ENCODE measurements around the gene PRKCB.

Gene PRKCB

DNA sequence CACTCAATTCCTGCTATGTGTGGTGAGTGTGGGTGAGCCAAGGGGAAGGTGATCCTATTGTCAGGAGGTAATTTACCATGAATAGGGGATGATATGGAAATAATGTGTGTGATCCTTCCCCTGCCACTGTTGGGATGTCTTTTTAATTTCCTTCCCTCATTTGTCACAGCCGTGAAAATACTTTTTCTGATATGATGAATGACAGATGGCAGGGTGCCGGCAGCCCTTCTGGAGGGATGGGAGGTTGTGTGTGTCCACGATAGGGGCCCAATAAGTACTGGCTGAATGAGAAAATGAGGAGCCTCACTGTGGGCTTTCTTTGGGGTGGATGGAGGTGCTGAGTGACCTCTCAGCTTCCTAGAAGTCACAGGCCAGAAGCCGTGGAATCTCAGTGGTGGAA is 109.5 kb downstream of the PRKCB start:
- DNase-seq = no peak

DNA sequence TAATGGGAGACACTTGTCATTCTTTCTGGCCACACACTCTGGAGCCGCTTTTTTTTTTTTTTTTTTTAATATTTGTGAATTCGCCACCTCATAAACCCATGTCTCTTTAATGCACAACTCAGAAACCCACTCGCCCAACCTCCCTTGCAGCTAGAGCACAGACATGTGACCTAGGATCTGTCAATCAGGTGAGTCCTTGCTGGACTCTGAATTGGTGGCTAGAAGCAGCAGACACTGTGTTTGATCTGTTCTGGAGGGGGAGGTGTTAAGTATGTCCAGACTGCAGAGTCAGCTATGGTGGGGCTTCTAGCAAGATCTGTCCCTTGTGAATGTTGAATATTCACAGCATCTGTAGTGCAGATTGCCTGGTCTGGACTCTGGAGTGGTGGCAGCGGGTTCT is 112.1 kb downstream of the PRKCB start:
- peak; percentile 24 for DNase-seq

GRCh38 chr16:23948949-23949411 is 113.2 kb downstream of the PRKCB start:
- DNase-seq = no peak

- DNase-seq = no peak
Measured at GRCh38 chr16:23949630-23950290, 114.0 kb downstream of the PRKCB start.

GRCh38 chr16:23950291-23950894 is 114.6 kb downstream of the PRKCB start:
- DNase-seq = no peak

DNA sequence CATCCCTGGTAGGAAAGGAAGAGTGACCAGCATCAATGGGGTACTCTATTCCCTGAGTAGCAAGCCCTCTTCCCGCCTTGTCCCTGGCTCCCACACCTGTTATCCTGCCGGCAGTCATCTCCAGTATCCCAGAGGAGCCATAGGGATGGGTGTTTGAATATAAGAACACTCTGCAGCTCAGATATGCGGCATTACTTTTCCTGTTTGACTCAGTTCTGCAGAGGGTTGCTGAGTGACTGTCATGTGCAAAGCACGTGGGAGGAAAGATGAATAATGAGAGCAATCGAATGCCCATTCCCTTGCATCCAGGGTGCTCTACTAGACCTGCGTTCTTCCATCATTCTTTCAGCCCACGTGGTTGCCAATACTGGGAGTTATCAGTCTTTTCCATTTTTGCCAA is 115.1 kb downstream of the PRKCB start:
- DNase-seq = no peak

- peak; percentile 17 for DNase-seq
Measured at GRCh38 chr16:23952128-23952970, 116.6 kb downstream of the PRKCB start.

GRCh38 chr16:23952971-23953300 is 117.2 kb downstream of the PRKCB start:
- no peak for DNase-seq

GRCh38 chr16:23953476-23953875 is 117.7 kb downstream of the PRKCB start:
- DNase-seq = no peak

DNA sequence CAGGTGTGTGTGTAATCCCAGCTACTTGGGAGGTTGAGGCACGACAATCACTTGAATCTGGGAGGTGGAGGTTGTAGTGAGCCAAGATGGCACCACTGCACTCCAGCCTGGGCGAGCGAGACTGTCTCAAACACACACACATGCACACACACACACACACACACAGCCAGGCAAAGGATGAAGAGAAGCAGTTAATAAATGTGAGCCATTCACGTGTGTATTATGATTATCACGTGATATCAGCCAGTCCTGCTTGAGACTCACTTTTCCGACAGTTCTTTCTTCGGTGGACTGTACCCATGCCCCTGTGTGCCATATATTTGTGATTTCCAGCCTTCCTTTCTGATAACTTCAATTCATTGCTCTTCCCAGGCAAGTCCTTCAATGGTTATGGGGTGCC is 119.3 kb downstream of the PRKCB start:
- DNase-seq = no peak

GRCh38 chr16:23957287-23957686 is 121.5 kb downstream of the PRKCB start:
- DNase-seq = no peak

GRCh38 chr16:23959072-23959751 is 123.4 kb downstream of the PRKCB start:
- DNase-seq = no peak

DNA sequence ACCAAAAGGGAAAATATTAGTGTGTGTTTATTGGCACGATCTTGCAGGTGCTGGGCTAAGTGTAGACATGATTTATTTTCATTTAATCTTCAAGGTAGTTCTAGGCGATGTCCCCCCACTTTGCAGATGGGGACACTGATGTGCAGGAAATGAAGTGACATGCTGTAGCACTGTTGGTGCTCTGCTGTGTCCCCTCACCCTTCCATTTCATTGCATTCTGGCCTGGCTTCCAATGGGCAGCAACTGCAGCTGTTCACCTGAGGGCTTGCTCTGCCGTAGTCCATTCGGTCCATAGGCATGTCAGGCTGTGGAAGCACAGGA is 123.9 kb downstream of the PRKCB start:
- no peak for DNase-seq

GRCh38 chr16:23960081-23960885 is 124.5 kb downstream of the PRKCB start:
- no peak for DNase-seq

DNA sequence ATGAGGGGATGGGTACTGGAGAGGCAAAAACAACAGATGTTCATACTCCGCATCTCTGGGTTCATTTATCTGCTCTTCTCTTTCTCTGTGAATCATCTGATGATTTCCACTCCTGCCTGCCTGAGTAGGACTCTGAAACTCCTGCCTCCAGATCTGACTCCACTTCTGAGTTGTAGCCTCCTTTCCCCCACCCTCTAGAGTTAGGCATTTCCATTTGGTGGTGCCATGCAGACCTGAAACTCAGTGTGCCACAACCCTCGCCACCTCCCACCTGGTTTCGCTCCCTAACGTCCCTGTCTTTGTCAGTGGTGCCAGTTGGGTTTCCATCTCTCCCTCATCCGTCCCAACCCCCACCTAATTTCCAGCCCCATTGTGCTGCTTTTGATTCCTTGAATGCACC is 126.2 kb downstream of the PRKCB start:
- DNase-seq = no peak

GRCh38 chr16:23964136-23964535 is 128.4 kb downstream of the PRKCB start:
- no peak for DNase-seq

DNA sequence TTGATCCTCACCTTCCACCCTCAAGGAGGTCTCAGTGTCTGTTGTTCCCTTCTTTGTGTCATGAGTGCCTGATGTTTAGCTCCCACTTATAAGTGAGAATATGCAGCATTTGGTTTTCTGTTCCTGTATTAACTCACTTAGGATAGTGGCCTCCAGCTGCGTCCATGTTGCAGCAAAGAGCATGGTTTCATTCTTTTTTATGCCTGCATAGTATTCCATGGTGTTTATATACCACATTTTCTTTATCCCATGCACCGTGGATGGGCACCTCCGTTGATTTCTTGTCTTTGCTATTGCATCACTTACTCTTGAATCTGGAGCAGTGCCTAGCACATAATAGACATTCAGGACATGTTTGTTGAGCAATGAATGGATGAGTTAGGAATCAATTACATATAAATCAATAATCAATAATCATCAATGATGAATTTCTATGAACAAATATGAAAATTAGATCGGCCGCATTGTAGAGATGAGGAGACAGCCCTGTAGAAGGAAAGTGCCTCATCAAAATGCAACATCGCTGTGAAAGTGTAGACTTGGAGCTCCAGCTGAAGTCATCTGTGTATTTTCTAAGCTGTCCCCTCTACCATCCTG is 129.5 kb downstream of the PRKCB start:
- DNase-seq = no peak

DNA sequence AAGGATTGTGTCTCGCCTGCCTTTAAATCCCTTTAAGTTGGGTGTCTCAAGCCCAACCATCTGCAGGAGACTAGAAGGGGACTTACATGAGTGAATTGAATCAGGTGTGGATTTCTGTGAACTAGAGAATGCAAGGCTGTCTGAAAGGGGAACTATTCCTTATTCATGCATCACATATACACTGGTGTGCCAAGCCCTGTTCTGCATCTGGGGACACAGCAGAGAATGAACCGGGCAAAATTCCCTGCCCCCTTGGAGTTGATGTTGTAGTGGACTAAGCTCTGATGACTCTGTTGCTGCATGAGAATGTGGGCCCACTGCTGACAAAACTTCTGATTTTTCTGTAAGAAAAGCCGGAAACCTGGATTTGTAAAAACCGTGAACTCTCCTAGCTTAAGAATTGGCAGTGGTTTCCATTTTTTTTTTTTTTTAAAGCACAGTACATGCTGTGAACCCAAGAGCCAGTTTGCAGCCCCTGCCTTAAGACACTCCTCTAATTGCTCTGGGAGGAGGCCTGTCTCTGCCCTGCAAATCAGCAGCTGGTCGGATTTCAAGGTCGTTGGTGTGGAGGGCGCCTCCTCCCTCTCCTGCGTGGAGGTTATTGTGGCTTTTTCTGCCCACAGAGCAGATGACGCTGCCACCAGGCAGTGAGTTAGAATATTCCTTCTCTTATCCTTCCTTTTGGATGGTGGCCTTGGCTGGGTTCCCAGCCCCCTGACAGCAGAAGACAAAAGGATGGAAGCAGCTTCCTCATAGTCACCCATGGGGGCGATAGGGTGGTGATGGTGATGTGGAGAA is 131.0 kb downstream of the PRKCB start:
- no peak for DNase-seq

DNA sequence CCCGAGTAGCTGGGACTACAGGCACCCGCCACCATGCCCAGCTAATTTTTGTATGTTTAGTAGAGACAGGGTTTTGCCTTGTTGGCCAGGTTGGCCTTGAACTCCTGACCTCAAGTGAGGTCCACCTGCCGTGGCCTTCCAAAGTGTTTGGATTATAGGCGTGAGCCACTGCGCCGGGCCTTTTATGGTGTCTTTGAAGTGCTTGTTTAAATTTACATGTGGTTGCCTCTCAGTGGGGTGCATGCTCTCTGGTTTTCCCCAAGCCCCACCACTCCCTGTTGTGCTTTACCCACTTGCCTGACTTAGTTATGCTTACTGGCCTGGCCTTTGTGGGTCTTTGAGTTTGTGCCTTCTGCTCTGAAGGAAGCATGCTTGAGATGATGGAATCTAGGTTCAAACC is 132.0 kb downstream of the PRKCB start:
- no peak for DNase-seq

DNA sequence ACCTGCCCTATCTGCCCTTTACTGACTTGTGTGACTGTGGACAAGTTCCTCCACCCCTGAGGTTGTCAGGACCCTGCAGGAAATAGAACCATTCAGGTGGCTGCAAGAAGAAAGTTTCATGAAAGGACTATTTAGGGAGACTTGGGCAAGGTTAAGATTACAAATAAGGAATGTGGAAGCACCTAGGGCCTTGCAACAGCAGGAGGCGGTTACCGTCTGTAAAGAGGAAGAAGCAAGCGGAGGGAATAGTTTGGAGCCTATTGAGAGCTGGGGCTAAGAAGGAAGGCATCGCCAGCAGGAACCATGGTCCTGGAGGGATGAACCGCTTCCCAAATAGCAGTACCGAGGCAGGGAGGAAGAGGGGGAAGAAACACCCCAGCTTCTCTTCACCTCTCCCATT is 132.4 kb downstream of the PRKCB start:
- DNase-seq = no peak

- DNase-seq = no peak
Measured at GRCh38 chr16:23969468-23970297, 133.9 kb downstream of the PRKCB start.
